RCC 7860 (cell line): ENCODE results near the gene MYB.

ENCODE experiments used
- DNase-seq: peaks from one replicate; pipeline ENCODE4 v3.0.0-alpha.2; 2015; ENCODE audit warnings: low spot score
- FAIRE-seq: peaks from 2 replicates; lab custom pipeline; 2012; peaks lifted over from hg19 to GRCh38; lab: Jason Lieb, UNC

MYB gene

GRCh38 chr6:135215563-135215962, 34.5 kb downstream of the MYB start:
- DNase-seq (no peak), FAIRE-seq (no peak)

GRCh38 chr6:135217663-135218062, 36.6 kb downstream of the MYB start:
- FAIRE-seq, result no peak
- no peak for DNase-seq

GRCh38 chr6:135219346-135219745, 38.2 kb downstream of the MYB start:
- FAIRE-seq (no peak), DNase-seq (no peak)

GRCh38 chr6:135221042-135221441, 39.9 kb downstream of the MYB start:
- FAIRE-seq, result no peak

GRCh38 chr6:135221505-135221904, 40.4 kb downstream of the MYB start:
- no peak for DNase-seq
- FAIRE-seq, result no peak

More at GRCh38 chr6:135221042-135221441, 39.9 kb downstream of the MYB start:
- no peak for DNase-seq

- FAIRE-seq (no peak), DNase-seq (no peak)
Observed at GRCh38 chr6:135222623-135223022, 41.5 kb downstream of the MYB start.

- DNase-seq, result no peak
- FAIRE-seq, result no peak
Observed at GRCh38 chr6:135224037-135224647, 43.0 kb downstream of the MYB start.

GRCh38 chr6:135225911-135226310, 44.8 kb downstream of the MYB start:
- no peak for DNase-seq
- FAIRE-seq, result no peak

GRCh38 chr6:135226537-135226936, 45.4 kb downstream of the MYB start:
- no peak for FAIRE-seq
- no peak for DNase-seq

- DNase-seq (no peak), FAIRE-seq (no peak)
Observed at GRCh38 chr6:135227349-135227748, 46.2 kb downstream of the MYB start.

GRCh38 chr6:135227758-135228157, 46.6 kb downstream of the MYB start:
- FAIRE-seq (no peak), DNase-seq (no peak)

GRCh38 chr6:135228486-135228885, 47.4 kb downstream of the MYB start:
- DNase-seq (no peak), FAIRE-seq (no peak)

GRCh38 chr6:135229996-135230395, 48.9 kb downstream of the MYB start:
- DNase-seq (no peak), FAIRE-seq (no peak)

- FAIRE-seq, result no peak
- DNase-seq, result no peak
Observed at GRCh38 chr6:135230711-135231468, 49.8 kb downstream of the MYB start.

GRCh38 chr6:135231469-135231844, 50.3 kb downstream of the MYB start:
- FAIRE-seq, result no peak
- no peak for DNase-seq

- DNase-seq (no peak), FAIRE-seq (no peak)
Observed at GRCh38 chr6:135233686-135234491, 52.8 kb downstream of the MYB start.

GRCh38 chr6:135234492-135234780, 53.3 kb downstream of the MYB start:
- DNase-seq (no peak), FAIRE-seq (no peak)

GRCh38 chr6:135235716-135236115, 54.6 kb downstream of the MYB start:
- FAIRE-seq (no peak), DNase-seq (no peak)

- DNase-seq (no peak), FAIRE-seq (no peak)
Observed at GRCh38 chr6:135236319-135236718, 55.2 kb downstream of the MYB start.

GRCh38 chr6:135236732-135237131, 55.6 kb downstream of the MYB start:
- FAIRE-seq, result no peak

GRCh38 chr6:135240711-135241110, 59.6 kb downstream of the MYB start:
- FAIRE-seq (no peak), DNase-seq (no peak)

More at GRCh38 chr6:135236732-135237131, 55.6 kb downstream of the MYB start:
- DNase-seq, result no peak
